AG09309 (cell line): ENCODE data around the gene CCDC186.

Experiments
- DNase-seq: peaks from one replicate; pipeline ENCODE4 v3.0.0-alpha.2; 2010; ENCODE audit warnings: low read depth
- H3K4me3 ChIP-seq: 2 replicates; pipeline ENCODE4 v1.5.1; 2011; ENCODE audit warnings: mild to moderate bottlenecking, low read depth, low read length, moderate library complexity; ENCODE audit not compliant: control insufficient read depth
- CTCF ChIP-seq: IDR thresholded peaks from 2 replicates; pipeline ENCODE4 v1.5.1; 2011; ENCODE audit warnings: mild to moderate bottlenecking, low read depth, low read length, inconsistent platforms; ENCODE audit not compliant: insufficient read depth, control insufficient read depth; ENCODE audit errors: missing control alignments

The CCDC186 gene

GRCh38 chr10:114115661-114116445 lies 58.1 kb downstream of the CCDC186 start:
- H3K4me3 ChIP-seq: no peak overlapping the region
- TF ChIP-seq CTCF: no peak
- DNase-seq: no peak

- peak; percentile 32 for TF ChIP-seq CTCF
- H3K4me3 ChIP-seq: no peak overlapping the region
- DNase-seq: no peak
These were observed 63.6 kb downstream of the CCDC186 start for GRCh38 chr10:114110174-114110972.

GRCh38 chr10:114103284-114103683 lies 70.7 kb downstream of the CCDC186 start:
- DNase-seq: peak; percentile 43
- TF ChIP-seq CTCF: peak; percentile 47

GRCh38 chr10:114102256-114102655 lies 71.7 kb downstream of the CCDC186 start:
- DNase-seq: no peak
- TF ChIP-seq CTCF: no peak
- H3K4me3 ChIP-seq: no peak overlapping the region

More at GRCh38 chr10:114103284-114103683, 70.7 kb downstream of the CCDC186 start:
- no peak overlapping the region for H3K4me3 ChIP-seq

- no peak for TF ChIP-seq CTCF
- peak overlapping the region; percentile 33 for H3K4me3 ChIP-seq
- DNase-seq: no peak
These were observed 72.9 kb downstream of the CCDC186 start for GRCh38 chr10:114100848-114101741.

- no peak for DNase-seq
- no peak for TF ChIP-seq CTCF
- no peak overlapping the region for H3K4me3 ChIP-seq
These were observed 77.1 kb downstream of the CCDC186 start for GRCh38 chr10:114096864-114097263.
